ENCODE results near the gene SBF2.
"Not testable (repeated sequence)": the region's sequence is repeated elsewhere in the genome, so short reads cannot be mapped to it uniquely, and the experiment has no call there.

SBF2 gene

GRCh38 chr11:9955391-9955790 is 338.6 kb downstream of the SBF2 start:
- no peak for DNase-seq (ENCODE audit: low read depth)
- no peak for TF ChIP-seq CTCF (IDR thresholded peaks at IDR 0.05; ENCODE audit: control insufficient read depth, insufficient read depth, low read depth, low read length, missing control alignments)
- no peak overlapping the region for H3K4me3 ChIP-seq (ENCODE audit: control insufficient read depth, low read depth, low read length)

- DNase-seq (ENCODE audit: low read depth): no peak
- H3K4me3 ChIP-seq (ENCODE audit: control insufficient read depth, low read depth, low read length): no peak overlapping the region
- TF ChIP-seq CTCF (IDR thresholded peaks at IDR 0.05; ENCODE audit: control insufficient read depth, insufficient read depth, low read depth, low read length, missing control alignments): no peak
Observed at GRCh38 chr11:9953994-9954626, 339.9 kb downstream of the SBF2 start.

GRCh38 chr11:9952511-9953196 is 341.4 kb downstream of the SBF2 start:
- no peak for TF ChIP-seq CTCF (IDR thresholded peaks at IDR 0.05; ENCODE audit: control insufficient read depth, insufficient read depth, low read depth, low read length, missing control alignments)

GRCh38 chr11:9951807-9952206 is 342.2 kb downstream of the SBF2 start:
- TF ChIP-seq CTCF (IDR thresholded peaks at IDR 0.05; ENCODE audit: control insufficient read depth, insufficient read depth, low read depth, low read length, missing control alignments): no peak
- no peak overlapping the region for H3K4me3 ChIP-seq (ENCODE audit: control insufficient read depth, low read depth, low read length)
- DNase-seq (ENCODE audit: low read depth): no peak

More at GRCh38 chr11:9952511-9953196, 341.4 kb downstream of the SBF2 start:
- no peak overlapping the region for H3K4me3 ChIP-seq (ENCODE audit: control insufficient read depth, low read depth, low read length)
- DNase-seq (ENCODE audit: low read depth): no peak

- no peak for DNase-seq (ENCODE audit: low read depth)
- H3K4me3 ChIP-seq (ENCODE audit: control insufficient read depth, low read depth, low read length): no peak overlapping the region
- no peak for TF ChIP-seq CTCF (IDR thresholded peaks at IDR 0.05; ENCODE audit: control insufficient read depth, insufficient read depth, low read depth, low read length, missing control alignments)
Observed at GRCh38 chr11:9950462-9950861, 343.6 kb downstream of the SBF2 start.

- H3K4me3 ChIP-seq (ENCODE audit: control insufficient read depth, low read depth, low read length): no peak overlapping the region
- DNase-seq (ENCODE audit: low read depth): no peak
- TF ChIP-seq CTCF (IDR thresholded peaks at IDR 0.05; ENCODE audit: control insufficient read depth, insufficient read depth, low read depth, low read length, missing control alignments): no peak
Observed at GRCh38 chr11:9947231-9947864, 346.7 kb downstream of the SBF2 start.

- not testable (repeated sequence) for H3K4me3 ChIP-seq (ENCODE audit: control insufficient read depth, low read depth, low read length); DNase-seq (ENCODE audit: low read depth)
Observed at GRCh38 chr11:9945680-9946079, 348.3 kb downstream of the SBF2 start.

Measured in AG09309 (cell line).